Panc1 (cell line): ENCODE measurements around the gene FN1. TPM values are rescaled to one million over a fixed set of nuclear protein-coding genes. Genes with fewer than 3 reads are reported as not detected.

ENCODE experiments used
- ATAC-seq: fragments of 200-7000 bp; cut with Tn5 transposase; 2 replicates; pipeline ENCODE4 v1.9.1; 2020; ENCODE audit warnings: mild to moderate bottlenecking, moderate library complexity
- BruUV-seq: library from RNA; stranded (reverse); fragments of 400-500 nt; replicated peaks from 2 replicates; lab custom pipeline; 2021; lab: Mats Ljungman, UMichigan
- CTCF ChIA-PET: fragments of 300-600 bp; sonication (Branson Sonifier 250); formaldehyde crosslinking; loops from one replicate; lab custom pipeline; 2022; ENCODE audit warnings: antibody characterized with exemption; lab: Charles Lee
- POLR2A ChIA-PET: fragments of 300-600 bp; sonication (Branson Sonifier 250); formaldehyde crosslinking; loops from one replicate; lab custom pipeline; 2022; ENCODE audit warnings: antibody characterized with exemption; lab: Charles Lee
- DNase-seq: peaks from one replicate; pipeline ENCODE4 v3.0.0-alpha.2; 2010; ENCODE audit warnings: low read depth, low spot score
- H3K27ac ChIP-seq: 2 replicates; pipeline ENCODE4 v1.5.1; 2011; ENCODE audit warnings: mild to moderate bottlenecking, low read length, inconsistent platforms
- H3K27me3 ChIP-seq: fragments of 200-500 bp; sonication (Bioruptor generic); 2 replicates; pipeline ENCODE4 v1.6.0; 2014; ENCODE audit warnings: low read length, inconsistent platforms; ENCODE audit not compliant: control insufficient read depth, insufficient read depth
- H3K36me3 ChIP-seq: fragments of 200-500 bp; sonication (Bioruptor generic); 2 replicates; pipeline ENCODE4 v1.5.1; 2014; ENCODE audit warnings: inconsistent platforms, mild to moderate bottlenecking, low read length, moderate library complexity; ENCODE audit not compliant: control insufficient read depth, insufficient read depth
- H3K4me1 ChIP-seq: 2 replicates; pipeline ENCODE4 v1.5.1; 2011; ENCODE audit warnings: inconsistent platforms, mild to moderate bottlenecking, low read length, moderate library complexity; ENCODE audit not compliant: control insufficient read depth, insufficient read depth
- H3K4me3 ChIP-seq, 2 experiments: 2 replicates each; pipeline ENCODE4 v1.5.1; 2011 to 2012; ENCODE audit warnings: low read depth in 2 of 2, low read length in 2 of 2, mild to moderate bottlenecking in 2 of 2, inconsistent platforms in 1 of 2, moderate library complexity in 1 of 2
- H3K9me3 ChIP-seq: fragments of 200-500 bp; sonication (Bioruptor generic); 2 replicates; pipeline ENCODE4 v1.5.1; 2014; ENCODE audit warnings: low read depth, mild to moderate bottlenecking, inconsistent platforms, low read length, moderate library complexity; ENCODE audit not compliant: control insufficient read depth, insufficient read depth
- CTCF ChIP-seq: fragments of 450-650 bp; IDR thresholded peaks from 2 replicates; pipeline ENCODE4 v1.5.1; 2017; ENCODE audit warnings: mild to moderate bottlenecking
- POLR2AphosphoS5 ChIP-seq: IDR thresholded peaks from 2 replicates; pipeline ENCODE4 v1.6.1; 2012; ENCODE audit warnings: mild to moderate bottlenecking, low read depth, low read length, moderate library complexity
- SIN3A ChIP-seq: IDR thresholded peaks from 2 replicates; pipeline ENCODE4 v1.6.1; 2012; ENCODE audit warnings: low read depth, mild to moderate bottlenecking, low read length, moderate library complexity, borderline replicate concordance; ENCODE audit not compliant: insufficient read depth
- TCF7L2 ChIP-seq: IDR thresholded peaks from 2 replicates; pipeline ENCODE4 v1.6.1; 2011; ENCODE audit warnings: mild to moderate bottlenecking, low read depth, low read length, inconsistent platforms
- in situ Hi-C: cut with HindIII; loops from 2 replicates; pipeline ENCODE4 v1.10.0; 2016; ENCODE audit warnings: low sequenced_read_pairs, low pct_unique_long_range_greater_than_20kb
- intact Hi-C: fragments of 100-400 bp; cut with micrococcal nuclease; formaldehyde crosslinking; loops from one replicate; pipeline ENCODE4 v1.10.0; 2022; ENCODE audit not compliant: unreplicated experiment
- total RNA-seq: library from RNA; stranded (reverse); gene quantifications from one replicate; pipeline ENCODE4 v1.2.1, GENCODE V29; 2021; ENCODE audit not compliant: unreplicated experiment
- TF ChIP-seq, protein P1 (sequence below), 2 experiments: IDR thresholded peaks; 2 replicates each; pipeline ENCODE4 v1.6.1; 2011 to 2012; ENCODE audit warnings: low read depth in 2 of 2, control low read depth in 1 of 2, low read length in 1 of 2, mild to moderate bottlenecking in 1 of 2, moderate library complexity in 1 of 2; ENCODE audit not compliant: insufficient read depth in 1 of 2

The FN1 gene
- total RNA-seq, 1 experiment from 2014 or later: 4.2 TPM

DNA sequence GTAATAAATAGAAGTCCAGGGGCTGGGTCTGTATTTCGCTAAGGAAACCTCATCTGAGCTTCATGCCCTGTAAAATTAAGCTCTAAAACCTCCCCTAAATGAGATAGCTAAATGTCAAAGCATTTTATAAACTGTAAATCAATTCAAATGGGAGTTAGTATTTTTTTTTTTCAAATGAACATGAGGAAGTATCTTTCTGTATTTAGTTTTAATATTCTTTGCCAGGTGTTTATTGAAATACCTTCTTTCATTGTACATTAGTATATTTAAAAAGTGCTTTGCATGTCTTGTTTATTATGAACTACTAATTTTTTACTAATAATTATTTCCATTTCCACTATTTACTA lies 76.3 kb downstream of the FN1 start:
- H3K9me3 ChIP-seq: no peaks in the 10 kb centered on the region
- ChIA-PET CTCF (no interaction called here), POLR2A (no interaction called here)
- no peak for ATAC-seq
- H3K27me3 ChIP-seq: no peaks in the 10 kb centered on the region
- no peak for DNase-seq
- no peak overlapping the region for H3K4me3 ChIP-seq
- H3K36me3 ChIP-seq: no peaks in the 10 kb centered on the region
- BruUV-seq: no TSS peak
- H3K4me1 ChIP-seq: no peaks in the 10 kb centered on the region
- H3K27ac ChIP-seq: no peak overlapping the region
- intact Hi-C loops: no loop called here
- no peak for TF ChIP-seq SIN3A
- in situ Hi-C loops: no loop called here

DNA sequence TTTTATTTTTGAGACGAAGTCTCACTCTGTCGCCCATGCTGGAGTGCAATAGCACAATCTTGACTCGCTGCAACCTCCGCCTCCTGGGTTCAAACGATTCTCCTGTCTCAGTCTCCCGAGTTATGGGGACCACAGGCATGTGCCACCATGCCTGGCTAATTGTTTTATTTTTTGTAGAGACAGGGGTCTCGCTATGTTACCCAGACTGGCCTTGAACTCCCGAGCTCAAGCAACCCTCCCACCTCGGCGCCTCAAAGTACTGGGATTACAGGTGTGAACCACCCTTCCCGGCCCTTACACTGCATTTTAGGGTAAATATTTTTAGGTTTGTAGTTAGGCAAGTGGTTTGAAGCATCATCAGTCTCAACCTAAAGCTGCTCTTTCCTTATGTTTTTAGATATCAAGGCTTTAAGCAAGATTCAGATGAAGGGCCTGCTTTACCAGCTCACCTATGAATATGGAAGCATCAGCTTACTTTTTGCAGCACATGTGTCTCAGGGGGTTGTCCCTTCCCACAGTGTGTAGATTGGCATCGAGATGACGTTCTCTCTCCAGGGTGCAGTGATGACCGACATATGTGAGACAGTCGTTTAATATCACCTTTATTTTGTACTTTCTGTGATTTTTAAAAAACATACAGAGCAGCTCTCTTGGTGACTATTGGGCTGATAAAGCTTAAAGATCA lies 76.8 kb downstream of the FN1 start:
- no peak overlapping the region for H3K27ac ChIP-seq
- no peaks in the 10 kb centered on the region for H3K4me1 ChIP-seq
- BruUV-seq: no TSS peak
- no peaks in the 10 kb centered on the region for H3K36me3 ChIP-seq
- in situ Hi-C loops (no loop called here), intact Hi-C loops (no loop called here)
- TF ChIP-seq CTCF (no peak), SIN3A (no peak), TCF7L2 (no peak), POLR2AphosphoS5 (no peak)
- TF ChIP-seq, protein P1, sequence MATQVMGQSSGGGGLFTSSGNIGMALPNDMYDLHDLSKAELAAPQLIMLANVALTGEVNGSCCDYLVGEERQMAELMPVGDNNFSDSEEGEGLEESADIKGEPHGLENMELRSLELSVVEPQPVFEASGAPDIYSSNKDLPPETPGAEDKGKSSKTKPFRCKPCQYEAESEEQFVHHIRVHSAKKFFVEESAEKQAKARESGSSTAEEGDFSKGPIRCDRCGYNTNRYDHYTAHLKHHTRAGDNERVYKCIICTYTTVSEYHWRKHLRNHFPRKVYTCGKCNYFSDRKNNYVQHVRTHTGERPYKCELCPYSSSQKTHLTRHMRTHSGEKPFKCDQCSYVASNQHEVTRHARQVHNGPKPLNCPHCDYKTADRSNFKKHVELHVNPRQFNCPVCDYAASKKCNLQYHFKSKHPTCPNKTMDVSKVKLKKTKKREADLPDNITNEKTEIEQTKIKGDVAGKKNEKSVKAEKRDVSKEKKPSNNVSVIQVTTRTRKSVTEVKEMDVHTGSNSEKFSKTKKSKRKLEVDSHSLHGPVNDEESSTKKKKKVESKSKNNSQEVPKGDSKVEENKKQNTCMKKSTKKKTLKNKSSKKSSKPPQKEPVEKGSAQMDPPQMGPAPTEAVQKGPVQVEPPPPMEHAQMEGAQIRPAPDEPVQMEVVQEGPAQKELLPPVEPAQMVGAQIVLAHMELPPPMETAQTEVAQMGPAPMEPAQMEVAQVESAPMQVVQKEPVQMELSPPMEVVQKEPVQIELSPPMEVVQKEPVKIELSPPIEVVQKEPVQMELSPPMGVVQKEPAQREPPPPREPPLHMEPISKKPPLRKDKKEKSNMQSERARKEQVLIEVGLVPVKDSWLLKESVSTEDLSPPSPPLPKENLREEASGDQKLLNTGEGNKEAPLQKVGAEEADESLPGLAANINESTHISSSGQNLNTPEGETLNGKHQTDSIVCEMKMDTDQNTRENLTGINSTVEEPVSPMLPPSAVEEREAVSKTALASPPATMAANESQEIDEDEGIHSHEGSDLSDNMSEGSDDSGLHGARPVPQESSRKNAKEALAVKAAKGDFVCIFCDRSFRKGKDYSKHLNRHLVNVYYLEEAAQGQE (IDR thresholded peaks at IDR 0.05; ENCODE audit: insufficient read depth in 1 of 2, low read depth in 2 of 2, low read length in 1 of 2): no peak
- no peaks in the 10 kb centered on the region for H3K27me3 ChIP-seq
- no peak overlapping the region for H3K4me3 ChIP-seq
- DNase-seq (no peak), ATAC-seq (no peak)
- ChIA-PET CTCF (no interaction called here), POLR2A (no interaction called here)
- H3K9me3 ChIP-seq: no peaks in the 10 kb centered on the region

- no peak for DNase-seq
- no peak overlapping the region for H3K4me3 ChIP-seq
- H3K4me1 ChIP-seq: no peaks in the 10 kb centered on the region
- TF ChIP-seq, protein P1 (IDR thresholded peaks at IDR 0.05; ENCODE audit: insufficient read depth in 1 of 2, low read depth in 2 of 2, low read length in 1 of 2): no peak
- TF ChIP-seq TCF7L2 (no peak), SIN3A (no peak), POLR2AphosphoS5 (no peak), CTCF (no peak)
- no peaks in the 10 kb centered on the region for H3K27me3 ChIP-seq
- no peak overlapping the region for H3K27ac ChIP-seq
- ATAC-seq: no peak
- no peaks in the 10 kb centered on the region for H3K9me3 ChIP-seq
- in situ Hi-C loops (no loop called here), intact Hi-C loops (no loop called here)
- ChIA-PET POLR2A (no interaction called here), CTCF (no interaction called here)
- BruUV-seq: no TSS peak
- H3K36me3 ChIP-seq: no peaks in the 10 kb centered on the region
Observed at GRCh38 chr2:215358312-215358845, 77.5 kb downstream of the FN1 start.
